ENCODE measurements around the gene ANO7. TPM values are rescaled to one million over a fixed set of nuclear protein-coding genes. Genes with fewer than 3 reads are reported as not detected.

Gene ANO7
- total RNA-seq, 2 experiments from 2014 or later, result 0.16 to 0.46 TPM

- Histone ChIP-seq H3K36me3 (ENCODE audit: insufficient read depth, low read length) (peaks cover 23% of the 10 kb centered on the region), H4K20me1 (ENCODE audit: insufficient read depth, low read length) (no peaks in the 10 kb centered on the region), H3K9me2 (ENCODE audit: insufficient read depth, low read length) (no peaks in the 10 kb centered on the region), H3K4me2 (ENCODE audit: low read length) (no peak overlapping the region), H3K27ac (ENCODE audit: low read depth, low read length, poor library complexity, severe bottlenecking) (no peak overlapping the region), H3K4me3 (ENCODE audit: low read depth, low read length, poor library complexity, severe bottlenecking) (no peak overlapping the region), H3K9me3 (ENCODE audit: low read length) (no peaks in the 10 kb centered on the region), H3K4me1 (ENCODE audit: insufficient read depth, low read length, poor library complexity, severe bottlenecking) (no peaks in the 10 kb centered on the region), H3K79me2 (ENCODE audit: insufficient read depth, low read depth, low read length) (no peaks in the 10 kb centered on the region), H2AFZ (ENCODE audit: low read length) (no peak overlapping the region)
- DNase-seq (ENCODE audit: low spot score), result no peak
- BruUV-seq (replicated peaks), result no TSS peak
- ChIA-PET POLR2A (interaction anchor here (0.6 to 0.7 kb wide), 3 partner anchors 10 to 141 kb away, joined by 3 to 5 read pairs (median 3); no protein-coding TSS in a partner anchor), CTCF (ENCODE audit: unreplicated experiment) (interaction anchor here (0.5 kb wide), 1 partner anchor 37 kb away, joined by 3 read pairs; no protein-coding TSS in a partner anchor)
- TF ChIP-seq EZH2phosphoT487 (IDR thresholded peaks at IDR 0.05; ENCODE audit: borderline replicate concordance, low read depth, low read length), result no peak
- no peak for TF ChIP-seq CTCF (conservative IDR thresholded peaks at IDR 0.05; ENCODE audit: low read length)
- intact Hi-C loops (cut with micrococcal nuclease; ENCODE audit: unreplicated experiment), result no loop called here
Measured at GRCh38 chr2:241179899-241180298, 8.6 kb upstream of the ANO7 start.

GRCh38 chr2:241180495-241180894 is 8.0 kb upstream of the ANO7 start:
- POLR2A ChIA-PET, result interaction anchor here (0.6 to 0.7 kb wide), 2 partner anchors 9 to 141 kb away, joined by 3 to 5 read pairs; no protein-coding TSS in a partner anchor
- no peak overlapping the region for H3K4me3 ChIP-seq (ENCODE audit: low read depth, low read length, poor library complexity, severe bottlenecking)
- H3K36me3 ChIP-seq (ENCODE audit: insufficient read depth, low read length), result peaks cover 17% of the 10 kb centered on the region

More at GRCh38 chr2:241180495-241180894, 8.0 kb upstream of the ANO7 start:
- Histone ChIP-seq H3K79me2 (ENCODE audit: insufficient read depth, low read depth, low read length) (no peaks in the 10 kb centered on the region), H2AFZ (ENCODE audit: low read length) (no peak overlapping the region), H4K20me1 (ENCODE audit: insufficient read depth, low read length) (no peaks in the 10 kb centered on the region), H3K4me1 (ENCODE audit: insufficient read depth, low read length, poor library complexity, severe bottlenecking) (no peaks in the 10 kb centered on the region), H3K9me2 (ENCODE audit: insufficient read depth, low read length) (no peaks in the 10 kb centered on the region), H3K4me2 (ENCODE audit: low read length) (no peak overlapping the region), H3K27ac (ENCODE audit: low read depth, low read length, poor library complexity, severe bottlenecking) (no peak overlapping the region), H3K9me3 (ENCODE audit: low read length) (no peaks in the 10 kb centered on the region)
- DNase-seq (ENCODE audit: low spot score), result no peak
- TF ChIP-seq CTCF (conservative IDR thresholded peaks at IDR 0.05; ENCODE audit: low read length) (no peak), EZH2phosphoT487 (IDR thresholded peaks at IDR 0.05; ENCODE audit: borderline replicate concordance, low read depth, low read length) (no peak)
- intact Hi-C loops (cut with micrococcal nuclease; ENCODE audit: unreplicated experiment), result no loop called here
- CTCF ChIA-PET (ENCODE audit: unreplicated experiment), result no interaction called here
- no TSS peak for BruUV-seq (replicated peaks)
